ENCODE data around the gene PALD1. TPM values are rescaled to one million over a fixed set of nuclear protein-coding genes. Genes with fewer than 3 reads are reported as not detected.

The PALD1 gene
- total and polyA plus RNA-seq, 9 of the 15 experiments (the other 6 are each of a cell fraction or from before 2014, with no cell fraction given) = 0.03 to 0.29 (median 0.09) TPM; not detected in 2

DNA sequence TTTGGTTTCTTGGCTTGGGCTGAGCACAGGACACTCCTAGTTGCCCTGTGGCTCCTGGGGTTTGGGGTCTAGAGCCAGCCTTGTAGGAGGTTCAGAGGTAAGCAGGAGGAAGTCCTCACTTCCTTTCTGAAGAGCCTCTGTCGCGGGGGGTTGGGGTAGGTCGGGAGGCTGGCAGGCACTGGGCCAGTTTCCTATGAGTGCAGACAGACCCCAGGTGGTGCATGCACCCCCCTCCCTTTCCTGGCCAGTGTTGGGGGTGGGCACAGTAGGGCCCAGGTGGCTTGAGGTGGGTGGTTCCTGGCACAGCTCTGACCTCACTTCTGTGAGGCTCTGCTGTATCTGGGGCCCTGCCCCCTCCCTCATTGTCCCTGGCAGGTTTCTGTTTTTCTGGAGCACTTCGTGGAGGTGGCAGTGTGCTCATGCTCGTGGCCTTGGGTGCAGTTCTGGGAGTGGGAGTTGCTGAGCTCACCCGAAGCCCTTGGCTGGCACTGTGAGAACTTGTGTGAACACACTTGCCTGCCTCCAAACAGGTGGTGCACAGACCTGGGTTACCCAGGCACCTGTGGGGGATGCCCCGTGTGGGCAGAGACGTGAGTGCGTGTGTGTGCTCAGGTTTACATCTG, 1.8 kb downstream of the PALD1 start:
- Histone ChIP-seq H3K27ac (ENCODE audit: extremely low read depth, low read depth, low read length) (no peak overlapping the region), H3K79me2 (ENCODE audit: control insufficient read depth, insufficient read depth, low read length) (no peaks in the 10 kb centered on the region), H3K4me2 (ENCODE audit: insufficient read depth, low read length) (no peak overlapping the region), H3K9me1 (ENCODE audit: control insufficient read depth, insufficient read depth, low read length) (no peaks in the 10 kb centered on the region), H3K27me3 (ENCODE audit: control insufficient read depth in 2 of 2, insufficient read depth in 2 of 2, low read length in 2 of 2) (peaks cover 62 to 83% of the 10 kb centered on the region in 2 experiments), H3K4me3 (no peak overlapping the region), H4K20me1 (replicated peaks; ENCODE audit: control insufficient read depth, insufficient read depth, low read length) (peaks cover 29% of the 10 kb centered on the region), H3K9me3 (replicated peaks; ENCODE audit: control insufficient read depth, insufficient read depth, low read depth, low read length) (no peaks in the 10 kb centered on the region), H3K36me3 (ENCODE audit: control insufficient read depth, insufficient read depth, low read length) (no peaks in the 10 kb centered on the region), H3K4me1 (replicated peaks in 1 of 2; ENCODE audit: control insufficient read depth in 2 of 2, insufficient read depth in 2 of 2, low read length in 2 of 2) (peaks cover 0 to 18% of the 10 kb centered on the region in 2 experiments; a peak in 4 of 5 replicates), H3K9ac (ENCODE audit: insufficient read depth in 1 of 2, low read depth in 2 of 2, low read length in 2 of 2) (no peak overlapping the region), H2AFZ (ENCODE audit: low read depth, low read length) (no peak overlapping the region)
- ATAC-seq (no peak), DNase-seq (ENCODE audit: extremely low read depth in 1 of 4, low spot score in 3 of 4) (no peak), FAIRE-seq (no peak)
- intact Hi-C loops (cut with micrococcal nuclease) (no loop called here), in situ Hi-C loops (cut with MboI) (no loop called here)
- POLR2A ChIA-PET = no interaction called here
- WGBS (ENCODE audit: insufficient coverage, low coverage, missing lambda C conversion rate) = 0% methylated on average over 9 of the region's 9 CpGs
- TF ChIP-seq KAT8 (IDR thresholded peaks at IDR 0.05; ENCODE audit: low read depth) (no peak), THRAP3 (IDR thresholded peaks at IDR 0.05; ENCODE audit: borderline replicate concordance) (no peak), DMBX1 (CRISPR knock-in tag; IDR thresholded peaks at IDR 0.05; ENCODE audit: borderline replicate concordance) (no peak), ZNF41 (CRISPR knock-in tag; conservative IDR thresholded peaks at IDR 0.05) (no peak), IRF2 (CRISPR knock-in tag; IDR thresholded peaks at IDR 0.05) (no peak), ZNF347 (CRISPR knock-in tag; IDR thresholded peaks at IDR 0.05; ENCODE audit: low read depth) (no peak), ILF3 (IDR thresholded peaks at IDR 0.05; ENCODE audit: borderline replicate concordance) (no peak), POLR2AphosphoS5 (IDR thresholded peaks at IDR 0.05; ENCODE audit: control insufficient read depth, insufficient read depth, low read depth, low read length) (no peak), YBX1 (IDR thresholded peaks at IDR 0.05) (no peak), MED1 (CRISPR knock-in tag; IDR thresholded peaks at IDR 0.05; ENCODE audit: borderline replicate concordance) (no peak), NCOA2 (IDR thresholded peaks at IDR 0.05; ENCODE audit: partially characterized antibody in 2 of 2) (no peak)
- TF ChIP-seq, protein P1, sequence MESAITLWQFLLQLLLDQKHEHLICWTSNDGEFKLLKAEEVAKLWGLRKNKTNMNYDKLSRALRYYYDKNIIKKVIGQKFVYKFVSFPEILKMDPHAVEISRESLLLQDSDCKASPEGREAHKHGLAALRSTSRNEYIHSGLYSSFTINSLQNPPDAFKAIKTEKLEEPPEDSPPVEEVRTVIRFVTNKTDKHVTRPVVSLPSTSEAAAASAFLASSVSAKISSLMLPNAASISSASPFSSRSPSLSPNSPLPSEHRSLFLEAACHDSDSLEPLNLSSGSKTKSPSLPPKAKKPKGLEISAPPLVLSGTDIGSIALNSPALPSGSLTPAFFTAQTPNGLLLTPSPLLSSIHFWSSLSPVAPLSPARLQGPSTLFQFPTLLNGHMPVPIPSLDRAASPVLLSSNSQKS (CRISPR knock-in tag; IDR thresholded peaks at IDR 0.05) = no peak
- TF ChIP-seq, protein P2, sequence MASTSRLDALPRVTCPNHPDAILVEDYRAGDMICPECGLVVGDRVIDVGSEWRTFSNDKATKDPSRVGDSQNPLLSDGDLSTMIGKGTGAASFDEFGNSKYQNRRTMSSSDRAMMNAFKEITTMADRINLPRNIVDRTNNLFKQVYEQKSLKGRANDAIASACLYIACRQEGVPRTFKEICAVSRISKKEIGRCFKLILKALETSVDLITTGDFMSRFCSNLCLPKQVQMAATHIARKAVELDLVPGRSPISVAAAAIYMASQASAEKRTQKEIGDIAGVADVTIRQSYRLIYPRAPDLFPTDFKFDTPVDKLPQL (IDR thresholded peaks at IDR 0.05; ENCODE audit: extremely low read depth, insufficient read length) = no peak
- TF ChIP-seq, protein P3, sequence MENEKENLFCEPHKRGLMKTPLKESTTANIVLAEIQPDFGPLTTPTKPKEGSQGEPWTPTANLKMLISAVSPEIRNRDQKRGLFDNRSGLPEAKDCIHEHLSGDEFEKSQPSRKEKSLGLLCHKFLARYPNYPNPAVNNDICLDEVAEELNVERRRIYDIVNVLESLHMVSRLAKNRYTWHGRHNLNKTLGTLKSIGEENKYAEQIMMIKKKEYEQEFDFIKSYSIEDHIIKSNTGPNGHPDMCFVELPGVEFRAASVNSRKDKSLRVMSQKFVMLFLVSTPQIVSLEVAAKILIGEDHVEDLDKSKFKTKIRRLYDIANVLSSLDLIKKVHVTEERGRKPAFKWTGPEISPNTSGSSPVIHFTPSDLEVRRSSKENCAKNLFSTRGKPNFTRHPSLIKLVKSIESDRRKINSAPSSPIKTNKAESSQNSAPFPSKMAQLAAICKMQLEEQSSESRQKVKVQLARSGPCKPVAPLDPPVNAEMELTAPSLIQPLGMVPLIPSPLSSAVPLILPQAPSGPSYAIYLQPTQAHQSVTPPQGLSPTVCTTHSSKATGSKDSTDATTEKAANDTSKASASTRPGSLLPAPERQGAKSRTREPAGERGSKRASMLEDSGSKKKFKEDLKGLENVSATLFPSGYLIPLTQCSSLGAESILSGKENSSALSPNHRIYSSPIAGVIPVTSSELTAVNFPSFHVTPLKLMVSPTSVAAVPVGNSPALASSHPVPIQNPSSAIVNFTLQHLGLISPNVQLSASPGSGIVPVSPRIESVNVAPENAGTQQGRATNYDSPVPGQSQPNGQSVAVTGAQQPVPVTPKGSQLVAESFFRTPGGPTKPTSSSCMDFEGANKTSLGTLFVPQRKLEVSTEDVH (IDR thresholded peaks at IDR 0.05; ENCODE audit: low read depth, partially characterized antibody) = no peak
- BruUV-seq (replicated peaks) = no TSS peak
- CTCF ChIA-PET (ENCODE audit: low intra/inter-chr PET ratio) = no interaction called here
